Amniotic epithelial cell (primary cell): Measurements from ENCODE around the gene PRRG2.

Experiments used
- DNase-seq: peaks from one replicate; pipeline ENCODE4 v3.0.0-alpha.2; 2010; ENCODE audit warnings: low read depth

The PRRG2 gene

GRCh38 chr19:49589502-49589905 lies 8.4 kb downstream of the PRRG2 start:
- DNase-seq: no peak

GRCh38 chr19:49590071-49590970 lies 9.2 kb downstream of the PRRG2 start:
- DNase-seq: peak; percentile 95

- DNase-seq: peak; percentile 66
Measured at GRCh38 chr19:49590971-49591730, 10.0 kb downstream of the PRRG2 start, which contains the start of gene PRR12. Gene PRR12 (plus strand): TSS chr19:49591182. CDS start chr19:49591655, 473 bp downstream.

- DNase-seq: peak; percentile 34
Measured at GRCh38 chr19:49591731-49592485, 10.8 kb downstream of the PRRG2 start.

GRCh38 chr19:49592486-49593232 lies 11.5 kb downstream of the PRRG2 start:
- DNase-seq: no peak

GRCh38 chr19:49593233-49594113 lies 12.4 kb downstream of the PRRG2 start:
- DNase-seq: peak; percentile 87

GRCh38 chr19:49594157-49594992 lies 13.3 kb downstream of the PRRG2 start:
- no peak for DNase-seq

- DNase-seq: no peak
Measured at GRCh38 chr19:49594993-49595818, 14.1 kb downstream of the PRRG2 start.

GRCh38 chr19:49595819-49596404 lies 14.8 kb downstream of the PRRG2 start:
- DNase-seq: no peak

GRCh38 chr19:49596407-49596806 lies 15.3 kb downstream of the PRRG2 start:
- no peak for DNase-seq

- no peak for DNase-seq
Measured at GRCh38 chr19:49596954-49597702, 16.0 kb downstream of the PRRG2 start.

- no peak for DNase-seq
Measured at GRCh38 chr19:49597703-49597974, 16.5 kb downstream of the PRRG2 start.

- no peak for DNase-seq
Measured at GRCh38 chr19:49599378-49600295, 18.5 kb downstream of the PRRG2 start.

- DNase-seq: no peak
Measured at GRCh38 chr19:49601482-49602038, 20.4 kb downstream of the PRRG2 start.

- DNase-seq: no peak
Measured at GRCh38 chr19:49602806-49603205, 21.7 kb downstream of the PRRG2 start.

GRCh38 chr19:49605605-49606004 lies 24.5 kb downstream of the PRRG2 start:
- DNase-seq: no peak
